SHP77 (cell line): ENCODE measurements around the gene ANKRD6.

Experiments used
- DNase-seq, 2 experiments: peaks; one replicate each; lab custom pipeline; 2025; lab: John Stamatoyannopoulos, UW

ANKRD6 gene

DNA sequence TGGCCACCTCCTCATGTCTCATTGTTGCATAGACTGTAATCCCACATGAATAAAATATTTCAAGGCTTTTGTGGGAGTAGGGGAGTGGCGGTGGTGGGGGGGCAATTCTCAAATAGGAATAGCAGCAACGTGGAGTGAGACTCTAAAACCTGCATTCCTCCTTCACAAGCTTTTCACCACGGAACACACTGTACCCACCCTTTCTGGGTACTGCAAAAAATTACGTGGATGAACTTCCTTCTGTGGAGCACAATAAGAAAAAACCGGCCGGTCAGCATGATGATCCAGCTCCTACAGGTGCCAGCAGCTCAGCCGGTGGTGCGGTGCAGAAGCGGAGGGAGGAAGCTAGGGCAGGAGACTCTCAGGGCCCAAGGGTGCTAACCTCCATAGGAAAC lies 19.9 kb upstream of the ANKRD6 start:
- DNase-seq, result no peak

DNA sequence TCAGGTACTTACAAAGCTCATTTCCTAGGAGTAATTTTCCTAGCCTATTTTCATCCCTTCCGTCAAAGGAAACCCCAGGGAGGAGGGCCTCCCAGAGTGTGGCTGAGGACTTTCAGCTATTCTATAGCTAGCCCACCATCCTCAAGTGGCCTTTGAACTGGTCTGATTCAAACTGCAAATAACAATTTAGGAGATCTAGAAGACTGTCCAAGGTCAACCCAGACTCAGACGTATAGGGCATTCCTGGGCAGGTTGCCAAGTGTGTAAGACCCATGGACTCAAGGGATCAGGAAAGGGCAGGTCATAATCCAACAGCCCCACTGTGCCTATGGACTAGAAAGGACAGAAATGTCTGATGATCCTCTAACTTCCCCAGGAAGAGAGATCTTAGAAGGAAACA lies 18.7 kb upstream of the ANKRD6 start:
- no peak for DNase-seq

GRCh38 chr6:89415185-89415584 lies 17.8 kb upstream of the ANKRD6 start:
- no peak for DNase-seq

GRCh38 chr6:89416796-89417195 lies 16.2 kb upstream of the ANKRD6 start:
- DNase-seq, result no peak

GRCh38 chr6:89430201-89430962 lies 2.6 kb upstream of the ANKRD6 start:
- DNase-seq, result no peak

DNA sequence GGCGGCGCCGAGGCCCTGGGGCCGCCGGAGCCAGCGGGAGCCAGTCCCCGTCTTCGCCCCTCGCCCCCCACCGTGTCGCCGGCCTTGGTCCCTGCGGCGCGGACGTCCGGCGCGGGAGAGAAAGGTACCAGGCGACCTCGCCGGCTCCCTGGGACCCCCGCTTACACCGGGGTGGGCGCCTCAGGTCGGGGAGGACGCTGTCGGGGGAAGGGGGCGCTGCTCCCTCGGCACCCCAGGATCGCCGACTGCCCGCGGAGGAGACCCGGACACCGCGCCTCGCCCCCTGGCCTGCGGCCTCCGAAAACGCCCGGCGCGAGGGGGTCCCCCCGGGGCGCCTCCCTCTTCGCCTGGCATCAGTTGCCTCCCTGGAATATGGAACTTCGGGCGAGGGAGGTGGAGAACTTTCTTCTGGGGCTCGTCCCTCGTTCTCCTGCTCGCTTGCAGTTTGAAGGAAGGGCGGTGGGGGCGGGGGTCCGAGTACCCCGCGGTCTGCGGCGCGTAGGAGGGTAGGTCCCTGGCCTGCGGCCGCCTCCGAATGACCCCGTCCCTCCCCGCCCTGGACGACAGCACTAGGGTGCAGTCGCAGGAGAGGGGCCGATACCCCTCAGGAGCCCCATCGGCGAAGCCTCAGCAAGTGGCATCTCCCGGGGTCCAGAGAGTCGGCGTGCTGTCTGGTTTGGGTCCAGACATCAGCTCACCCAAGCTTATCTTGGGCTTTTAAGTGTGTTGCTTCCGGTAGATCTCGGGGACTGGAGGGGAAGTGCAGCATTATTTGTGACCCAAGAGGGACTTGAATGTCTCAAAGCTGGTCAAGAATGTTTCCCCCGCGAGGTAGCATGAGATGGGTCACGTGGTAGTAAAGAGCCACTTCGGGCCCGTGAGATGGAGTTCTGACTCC lies 549 bp downstream of the ANKRD6 start:
- DNase-seq, result peak in 1 of 2 experiments; percentile 27

- no peak for DNase-seq
These were observed 1.2 kb downstream of the ANKRD6 start for GRCh38 chr6:89434150-89434499.

- no peak for DNase-seq
These were observed 2.0 kb downstream of the ANKRD6 start for GRCh38 chr6:89434954-89435353.

DNA sequence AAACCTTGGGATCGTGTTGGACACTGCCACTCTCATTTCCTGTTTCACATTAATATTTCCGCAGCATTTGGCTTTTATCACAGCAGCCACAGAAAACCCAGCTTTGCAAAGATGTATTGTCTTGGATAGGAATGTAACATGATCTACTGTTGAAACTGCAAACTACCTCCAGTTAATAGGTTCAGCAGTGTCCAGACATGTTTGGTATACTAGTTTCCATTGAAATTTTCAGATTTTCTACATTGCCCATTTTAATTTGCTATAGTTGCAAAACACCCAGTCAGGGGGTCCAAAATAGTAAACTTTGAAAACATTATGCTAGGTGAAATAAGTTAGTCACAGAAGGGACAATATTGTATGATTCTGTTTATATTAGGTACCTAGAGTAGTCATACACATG lies 3.3 kb downstream of the ANKRD6 start:
- DNase-seq, result no peak

DNA sequence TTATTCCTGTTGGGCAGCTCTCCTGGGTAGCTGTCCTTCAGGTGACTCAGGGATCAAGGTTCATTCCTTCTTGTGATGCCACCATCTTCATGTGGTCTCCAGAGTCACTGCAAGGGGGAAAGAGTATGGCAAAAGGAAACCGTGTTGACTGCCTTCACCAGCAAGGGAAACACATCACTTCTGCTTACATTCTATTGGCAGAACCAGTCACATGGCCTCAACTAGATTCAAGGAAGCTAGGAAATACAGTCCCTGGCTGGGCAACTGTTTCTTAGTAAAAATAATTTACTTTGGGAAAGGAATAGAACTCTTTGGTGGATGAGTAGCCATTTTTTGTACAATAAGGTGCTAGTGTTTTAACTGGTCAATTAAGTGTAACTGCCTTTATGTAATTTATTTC lies 5.3 kb downstream of the ANKRD6 start:
- no peak for DNase-seq

DNA sequence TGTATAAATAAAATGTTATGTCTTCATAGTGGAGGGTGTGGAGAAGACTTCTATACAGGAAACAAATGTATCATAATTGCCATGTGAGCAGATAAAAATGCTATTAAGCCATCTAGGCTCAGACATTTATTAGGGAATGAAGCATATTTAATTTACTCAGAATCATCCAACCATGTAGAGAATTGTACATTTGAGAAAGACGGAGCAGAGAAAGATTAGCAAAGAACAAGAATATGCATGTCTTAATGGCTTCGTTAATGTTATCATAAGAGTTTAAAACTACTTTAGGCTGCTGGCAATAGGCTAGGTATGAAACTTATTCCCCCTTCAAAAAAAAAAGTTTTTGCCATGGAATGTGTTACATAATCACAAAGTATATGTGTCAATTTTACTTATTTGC lies 6.1 kb downstream of the ANKRD6 start:
- DNase-seq, result no peak

- no peak for DNase-seq
These were observed 7.2 kb downstream of the ANKRD6 start for GRCh38 chr6:89440200-89440599.

GRCh38 chr6:89443658-89444057 lies 10.7 kb downstream of the ANKRD6 start:
- no peak for DNase-seq

DNA sequence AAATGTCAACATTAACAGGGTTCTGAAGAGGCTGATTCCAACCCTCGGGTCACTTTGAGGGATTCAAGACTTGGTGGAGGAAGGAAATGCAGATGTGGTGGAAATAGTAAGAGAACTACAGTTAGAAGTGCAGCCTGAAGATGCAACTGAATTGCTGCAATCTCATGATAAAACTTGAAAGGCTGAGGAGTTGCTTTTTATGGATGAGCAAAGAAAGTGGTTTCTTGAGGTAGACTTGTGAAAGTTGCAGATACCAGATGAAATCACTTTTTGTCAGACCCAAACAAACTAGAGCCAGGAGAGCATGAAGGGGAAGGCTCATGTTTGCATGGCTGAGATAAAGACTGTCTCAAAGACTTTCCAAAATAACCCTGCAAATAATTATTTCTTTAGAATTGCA lies 16.2 kb downstream of the ANKRD6 start:
- no peak for DNase-seq

DNA sequence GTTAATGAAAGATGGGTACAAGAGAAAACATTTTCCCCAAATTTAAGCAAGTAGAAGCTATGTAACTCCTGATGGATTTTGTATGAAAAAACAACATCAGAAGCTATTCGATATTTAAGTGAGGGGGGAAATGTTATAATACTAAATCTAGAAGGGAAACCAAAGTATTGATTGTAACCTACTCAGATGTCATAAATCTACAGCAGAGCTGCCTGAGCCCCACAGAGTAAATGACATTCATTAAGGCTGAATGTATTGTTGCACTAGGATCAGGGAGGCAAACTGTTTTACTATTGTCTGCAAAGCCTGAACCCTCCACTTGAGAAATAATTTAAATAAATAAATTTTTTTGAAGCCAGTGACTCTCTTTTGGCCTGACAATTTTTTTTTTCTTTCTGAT lies 19.3 kb downstream of the ANKRD6 start:
- no peak for DNase-seq

DNA sequence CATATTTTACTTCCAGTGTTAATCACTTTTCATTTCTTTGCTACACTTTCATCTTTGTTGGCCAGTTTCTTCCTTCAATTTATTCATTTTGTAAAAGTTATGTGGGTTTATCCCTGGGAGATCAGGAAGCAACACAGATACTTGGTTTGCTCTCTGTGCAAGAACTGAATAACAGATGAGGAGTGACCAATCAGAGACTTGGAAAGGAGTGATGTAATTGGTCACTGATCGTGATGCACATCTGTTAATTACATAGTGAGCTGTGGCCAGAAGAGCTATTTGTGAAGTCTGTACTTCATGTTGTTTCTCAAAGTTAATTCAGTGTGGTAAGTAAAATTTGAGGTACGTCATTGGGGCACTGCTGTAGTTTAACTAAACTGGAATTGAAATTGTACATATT lies 21.3 kb downstream of the ANKRD6 start:
- no peak for DNase-seq

DNA sequence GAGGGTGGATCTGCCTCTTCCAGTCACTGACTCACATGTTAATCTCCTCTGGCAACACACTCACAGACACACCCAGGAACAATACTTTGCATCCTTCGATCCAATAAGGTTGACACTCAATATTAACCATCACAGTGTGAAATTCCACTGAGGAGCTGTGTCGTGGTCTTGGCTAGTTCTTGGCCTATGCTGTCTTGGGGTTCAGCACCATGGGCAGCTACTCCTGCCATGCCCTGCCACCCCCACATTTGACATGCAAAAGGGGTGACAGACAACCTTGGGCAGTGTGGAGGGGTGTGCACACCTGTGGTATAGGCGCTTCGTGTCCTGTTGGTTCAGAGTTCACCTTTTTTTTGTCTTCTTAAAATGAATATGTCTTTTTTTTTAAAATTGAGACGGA lies 25.8 kb downstream of the ANKRD6 start:
- no peak for DNase-seq

DNA sequence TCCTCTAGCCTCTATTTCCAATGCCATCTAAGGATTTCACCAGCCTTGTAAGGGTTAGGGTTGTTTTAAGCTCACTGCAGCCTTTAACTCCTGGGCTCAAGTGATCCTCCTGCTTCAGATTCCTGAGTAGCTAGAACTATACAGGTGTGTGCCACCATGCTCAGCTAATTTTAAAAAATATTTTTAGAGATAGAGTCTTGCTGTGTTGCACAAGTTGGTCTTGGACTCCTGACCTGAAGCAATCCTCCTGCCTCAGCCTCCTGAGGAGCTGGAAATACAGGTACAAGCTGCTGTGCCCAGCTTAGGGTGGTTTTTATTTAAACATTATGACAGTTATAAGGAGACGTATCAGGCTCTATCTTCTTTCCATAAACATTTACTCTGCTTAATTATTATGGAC lies 26.5 kb downstream of the ANKRD6 start:
- no peak for DNase-seq

DNA sequence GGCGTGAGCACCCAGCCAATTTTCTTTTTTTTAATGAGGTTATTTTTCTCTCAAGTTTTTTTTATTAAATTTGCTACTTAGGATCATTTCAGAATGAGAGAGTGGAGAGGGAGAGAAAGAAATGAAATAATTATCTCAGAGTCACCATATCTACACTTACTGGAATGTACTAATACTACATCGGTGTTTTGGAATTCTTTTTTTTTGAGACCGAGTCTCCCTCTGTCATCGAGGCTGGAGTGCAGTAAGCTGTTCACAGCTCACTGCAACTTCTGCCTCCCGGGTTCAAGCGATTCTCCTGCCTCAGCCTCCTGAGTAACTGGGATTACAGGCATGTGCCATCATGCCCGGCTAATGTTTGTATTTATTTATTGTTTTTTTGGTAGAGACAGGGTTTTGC lies 27.8 kb downstream of the ANKRD6 start:
- no peak for DNase-seq

GRCh38 chr6:89462503-89462902 lies 29.6 kb downstream of the ANKRD6 start:
- DNase-seq, result no peak

DNA sequence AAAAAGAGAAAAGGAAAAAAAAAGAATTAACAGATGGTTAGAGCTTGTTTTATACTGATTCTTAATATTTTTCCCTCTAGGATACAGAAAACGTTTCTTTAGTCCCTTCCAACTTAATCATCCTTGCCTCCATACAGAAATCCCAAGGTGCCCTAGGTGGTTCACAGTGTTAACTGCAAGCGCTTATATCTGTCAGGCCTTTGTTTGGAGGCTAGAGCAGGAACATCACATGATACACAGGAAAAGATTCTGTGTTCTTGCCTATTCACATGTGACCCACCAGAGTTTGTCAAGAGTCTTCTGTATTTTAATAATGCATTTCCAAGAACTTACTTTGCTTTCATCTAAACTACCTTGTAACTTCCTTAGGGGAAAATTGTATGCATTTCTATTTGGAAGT lies 31.3 kb downstream of the ANKRD6 start:
- no peak for DNase-seq

GRCh38 chr6:89467437-89467836 lies 34.5 kb downstream of the ANKRD6 start:
- no peak for DNase-seq

GRCh38 chr6:89468998-89469397 lies 36.0 kb downstream of the ANKRD6 start:
- no peak for DNase-seq
